ENCODE measurements around the gene SKAP1.
A peak's percentile ranks its signal among the peaks of the same experiment; 100 is the strongest.
"Not testable (repeated sequence)": the region's sequence is repeated elsewhere in the genome, so short reads cannot be mapped to it uniquely, and the experiment has no call there.

The SKAP1 gene

GRCh38 chr17:48363161-48363560 lies 66.9 kb downstream of the SKAP1 start:
- no peak for DNase-seq

- not testable (repeated sequence) for DNase-seq
Measured at GRCh38 chr17:48360861-48361633, 69.0 kb downstream of the SKAP1 start.

GRCh38 chr17:48357779-48358602 lies 72.0 kb downstream of the SKAP1 start:
- DNase-seq: no peak

GRCh38 chr17:48356866-48357265 lies 73.1 kb downstream of the SKAP1 start:
- no peak for DNase-seq

- no peak for DNase-seq
Measured at GRCh38 chr17:48352630-48353029, 77.4 kb downstream of the SKAP1 start.

- peak; percentile 35 for DNase-seq
Measured at GRCh38 chr17:48351911-48352332, 78.1 kb downstream of the SKAP1 start.

GRCh38 chr17:48348352-48348751 lies 81.7 kb downstream of the SKAP1 start:
- DNase-seq: no peak

- no peak for DNase-seq
Measured at GRCh38 chr17:48347177-48347576, 82.8 kb downstream of the SKAP1 start.

GRCh38 chr17:48344251-48344650 lies 85.8 kb downstream of the SKAP1 start:
- no peak for DNase-seq

GRCh38 chr17:48340916-48341315 lies 89.1 kb downstream of the SKAP1 start:
- DNase-seq: no peak

- no peak for DNase-seq
Measured at GRCh38 chr17:48338720-48339119, 91.3 kb downstream of the SKAP1 start.

GRCh38 chr17:48337903-48338302 lies 92.1 kb downstream of the SKAP1 start:
- DNase-seq: not testable (repeated sequence)

- no peak for DNase-seq
Measured at GRCh38 chr17:48336986-48337385, 93.0 kb downstream of the SKAP1 start.

GRCh38 chr17:48335858-48336500 lies 94.0 kb downstream of the SKAP1 start:
- peak; percentile 47 for DNase-seq

- no peak for DNase-seq
Measured at GRCh38 chr17:48335146-48335784, 94.7 kb downstream of the SKAP1 start.

- peak; percentile 51 for DNase-seq
Measured at GRCh38 chr17:48333034-48333530, 96.9 kb downstream of the SKAP1 start.

- no peak for DNase-seq
Measured at GRCh38 chr17:48330887-48331286, 99.1 kb downstream of the SKAP1 start.

- DNase-seq: no peak
Measured at GRCh38 chr17:48330421-48330820, 99.6 kb downstream of the SKAP1 start.

- no peak for DNase-seq
Measured at GRCh38 chr17:48328457-48328856, 101.6 kb downstream of the SKAP1 start.

- no peak for DNase-seq
Measured at GRCh38 chr17:48326310-48326709, 103.7 kb downstream of the SKAP1 start.

- DNase-seq: no peak
Measured at GRCh38 chr17:48322060-48322459, 108.0 kb downstream of the SKAP1 start.

- DNase-seq: no peak
Measured at GRCh38 chr17:48317732-48318131, 112.3 kb downstream of the SKAP1 start.

- no peak for DNase-seq
Measured at GRCh38 chr17:48314716-48315115, 115.3 kb downstream of the SKAP1 start.

All from inflammatory macrophage treated with lipopolysaccharide for 4 hours (primary cell).